ENCODE measurements around the gene AKAP10.

- TF ChIP-seq CTCF (IDR thresholded peaks at IDR 0.05; ENCODE audit: low read depth, low read length), result no peak
- no peak for TF ChIP-seq EZH2phosphoT487 (IDR thresholded peaks at IDR 0.05; ENCODE audit: low read depth)
Observed at GRCh38 chr17:19865021-19865420, 112.6 kb downstream of the AKAP10 start.
